Measurements from ENCODE around the gene UFL1.

GRCh38 chr6:96554558-96554957, 33.0 kb downstream of the UFL1 start:
- TF ChIP-seq RAD21 (IDR thresholded peaks at IDR 0.05; ENCODE audit: low read length) (no peak), MAFK (IDR thresholded peaks at IDR 0.05; ENCODE audit: low read depth, low read length) (peak; percentile 60), FOS (IDR thresholded peaks at IDR 0.05; ENCODE audit: low read depth, low read length) (no peak), POLR2A (IDR thresholded peaks at IDR 0.05; ENCODE audit: low read depth, low read length) (no peak), USF2 (IDR thresholded peaks at IDR 0.05; ENCODE audit: low read depth, low read length) (no peak), RCOR1 (IDR thresholded peaks at IDR 0.05; ENCODE audit: insufficient replicate concordance, low read length) (no peak), RFX5 (IDR thresholded peaks at IDR 0.05; ENCODE audit: low read depth, low read length) (no peak), MXI1 (IDR thresholded peaks at IDR 0.05; ENCODE audit: borderline replicate concordance, low read depth, low read length) (no peak), CHD1 (IDR thresholded peaks at IDR 0.05; ENCODE audit: low read depth, low read length) (no peak), SMC3 (IDR thresholded peaks at IDR 0.05; ENCODE audit: low read depth, low read length) (no peak), MAZ (IDR thresholded peaks at IDR 0.05; ENCODE audit: borderline replicate concordance, low read depth, low read length) (no peak)
- TF ChIP-seq, protein P1, sequence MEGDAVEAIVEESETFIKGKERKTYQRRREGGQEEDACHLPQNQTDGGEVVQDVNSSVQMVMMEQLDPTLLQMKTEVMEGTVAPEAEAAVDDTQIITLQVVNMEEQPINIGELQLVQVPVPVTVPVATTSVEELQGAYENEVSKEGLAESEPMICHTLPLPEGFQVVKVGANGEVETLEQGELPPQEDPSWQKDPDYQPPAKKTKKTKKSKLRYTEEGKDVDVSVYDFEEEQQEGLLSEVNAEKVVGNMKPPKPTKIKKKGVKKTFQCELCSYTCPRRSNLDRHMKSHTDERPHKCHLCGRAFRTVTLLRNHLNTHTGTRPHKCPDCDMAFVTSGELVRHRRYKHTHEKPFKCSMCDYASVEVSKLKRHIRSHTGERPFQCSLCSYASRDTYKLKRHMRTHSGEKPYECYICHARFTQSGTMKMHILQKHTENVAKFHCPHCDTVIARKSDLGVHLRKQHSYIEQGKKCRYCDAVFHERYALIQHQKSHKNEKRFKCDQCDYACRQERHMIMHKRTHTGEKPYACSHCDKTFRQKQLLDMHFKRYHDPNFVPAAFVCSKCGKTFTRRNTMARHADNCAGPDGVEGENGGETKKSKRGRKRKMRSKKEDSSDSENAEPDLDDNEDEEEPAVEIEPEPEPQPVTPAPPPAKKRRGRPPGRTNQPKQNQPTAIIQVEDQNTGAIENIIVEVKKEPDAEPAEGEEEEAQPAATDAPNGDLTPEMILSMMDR (conservative IDR thresholded peaks at IDR 0.05; ENCODE audit: low read depth, low read length), result no peak
- TF ChIP-seq, protein P2, sequence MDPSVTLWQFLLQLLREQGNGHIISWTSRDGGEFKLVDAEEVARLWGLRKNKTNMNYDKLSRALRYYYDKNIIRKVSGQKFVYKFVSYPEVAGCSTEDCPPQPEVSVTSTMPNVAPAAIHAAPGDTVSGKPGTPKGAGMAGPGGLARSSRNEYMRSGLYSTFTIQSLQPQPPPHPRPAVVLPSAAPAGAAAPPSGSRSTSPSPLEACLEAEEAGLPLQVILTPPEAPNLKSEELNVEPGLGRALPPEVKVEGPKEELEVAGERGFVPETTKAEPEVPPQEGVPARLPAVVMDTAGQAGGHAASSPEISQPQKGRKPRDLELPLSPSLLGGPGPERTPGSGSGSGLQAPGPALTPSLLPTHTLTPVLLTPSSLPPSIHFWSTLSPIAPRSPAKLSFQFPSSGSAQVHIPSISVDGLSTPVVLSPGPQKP (IDR thresholded peaks at IDR 0.05; ENCODE audit: borderline replicate concordance, low read depth, low read length), result no peak

Data from IMR-90 (cell line).